H9 (cell line): ENCODE results near the gene GPR173. TPM values are rescaled to one million over a fixed set of nuclear protein-coding genes. Genes with fewer than 3 reads are reported as not detected.

Experiments used
- DNase-seq: peaks from one replicate; pipeline ENCODE4 v3.0.0-alpha.2; 2017
- H2AFZ ChIP-seq: one replicate; pipeline ENCODE4 v1.6.1; 2013; ENCODE audit warnings: mild to moderate bottlenecking, low read length, control low read depth, moderate library complexity
- H2AK5ac ChIP-seq: 2 replicates; pipeline ENCODE4 v1.6.1; 2013; ENCODE audit warnings: low read length, control low read depth, mixed read lengths; ENCODE audit not compliant: insufficient read length
- H2BK120ac ChIP-seq: one replicate; pipeline ENCODE4 v1.6.1; 2013; ENCODE audit warnings: low read depth, mild to moderate bottlenecking, low read length, control low read depth, inconsistent platforms; ENCODE audit not compliant: poor library complexity, severe bottlenecking
- H2BK12ac ChIP-seq: 2 replicates; pipeline ENCODE4 v1.6.1; 2013; ENCODE audit warnings: low read length, control low read depth, mixed read lengths, low read depth; ENCODE audit not compliant: insufficient read length
- H2BK15ac ChIP-seq: 2 replicates; pipeline ENCODE4 v1.6.1; 2013; ENCODE audit warnings: low read depth, low read length, control low read depth
- H2BK20ac ChIP-seq: one replicate; pipeline ENCODE4 v1.6.1; 2013; ENCODE audit warnings: low read depth, mild to moderate bottlenecking, low read length, control low read depth, inconsistent platforms; ENCODE audit not compliant: poor library complexity, severe bottlenecking
- H2BK5ac ChIP-seq: 2 replicates; pipeline ENCODE4 v1.6.1; 2013; ENCODE audit warnings: low read length, control low read depth, mixed read lengths; ENCODE audit not compliant: insufficient read length
- H3K14ac ChIP-seq: 2 replicates; pipeline ENCODE4 v1.6.1; 2013; ENCODE audit warnings: low read length, control low read depth; ENCODE audit not compliant: insufficient read depth
- H3K18ac ChIP-seq: 2 replicates; pipeline ENCODE4 v1.6.1; 2013; ENCODE audit warnings: low read depth, mild to moderate bottlenecking, mixed read lengths, low read length, control low read depth; ENCODE audit not compliant: insufficient read length
- H3K23ac ChIP-seq: 2 replicates; pipeline ENCODE4 v1.6.1; 2013; ENCODE audit warnings: low read length, control low read depth, mixed read lengths, low read depth; ENCODE audit not compliant: insufficient read length
- H3K23me2 ChIP-seq: 2 replicates; pipeline ENCODE4 v1.6.1; 2013; ENCODE audit warnings: low read depth, mild to moderate bottlenecking, mixed read lengths, low read length, control low read depth; ENCODE audit not compliant: insufficient read length, poor library complexity, severe bottlenecking
- H3K27ac ChIP-seq: 2 replicates; pipeline ENCODE4 v1.5.1; 2013; ENCODE audit warnings: low read length, control low read depth, mixed read lengths, low read depth; ENCODE audit not compliant: insufficient read length
- H3K27me3 ChIP-seq: 2 replicates; pipeline ENCODE4 v1.6.1; 2013; ENCODE audit warnings: low read length, control low read depth, inconsistent platforms; ENCODE audit not compliant: insufficient read depth
- H3K4ac ChIP-seq: 2 replicates; pipeline ENCODE4 v1.6.1; 2013; ENCODE audit warnings: low read depth, mild to moderate bottlenecking, control low read depth, inconsistent platforms, low read length, moderate library complexity
- H3K4me1 ChIP-seq: 2 replicates; pipeline ENCODE4 v1.6.1; 2013; ENCODE audit warnings: low read length, control low read depth, inconsistent platforms; ENCODE audit not compliant: insufficient read depth
- H3K4me2 ChIP-seq: 2 replicates; pipeline ENCODE4 v1.6.1; 2013; ENCODE audit warnings: low read length, control low read depth, mixed read lengths; ENCODE audit not compliant: insufficient read length, insufficient read depth
- H3K56ac ChIP-seq: 2 replicates; pipeline ENCODE4 v1.6.1; 2013; ENCODE audit warnings: low read depth, mild to moderate bottlenecking, mixed read lengths, low read length, control low read depth; ENCODE audit not compliant: insufficient read length
- H3K79me1 ChIP-seq: 2 replicates; pipeline ENCODE4 v1.6.1; 2013; ENCODE audit warnings: low read depth, mild to moderate bottlenecking, moderate library complexity, low read length, control low read depth, inconsistent platforms; ENCODE audit not compliant: insufficient read depth, poor library complexity, severe bottlenecking
- H3K79me2 ChIP-seq: 2 replicates; pipeline ENCODE4 v1.6.1; 2013; ENCODE audit warnings: low read length, control low read depth, inconsistent platforms; ENCODE audit not compliant: insufficient read depth
- H3K9ac ChIP-seq: 2 replicates; pipeline ENCODE4 v1.6.1; 2013; ENCODE audit warnings: low read length, control low read depth, mixed read lengths; ENCODE audit not compliant: insufficient read length; ENCODE audit errors: extremely low read depth
- H3K9me3 ChIP-seq: one replicate; pipeline ENCODE4 v1.6.1; 2013; ENCODE audit warnings: low read depth, low read length, inconsistent platforms; ENCODE audit not compliant: control insufficient read depth
- H3T11ph ChIP-seq: one replicate; pipeline ENCODE4 v1.6.1; 2013; ENCODE audit warnings: mild to moderate bottlenecking, low read length, control low read depth, inconsistent platforms
- H4K20me1 ChIP-seq: one replicate; pipeline ENCODE4 v1.6.1; 2013; ENCODE audit not compliant: control insufficient read depth, insufficient read length, insufficient read depth
- H4K5ac ChIP-seq: 2 replicates; pipeline ENCODE4 v1.6.1; 2013; ENCODE audit warnings: low read depth, mild to moderate bottlenecking, mixed read lengths, low read length, control low read depth; ENCODE audit not compliant: insufficient read length
- H4K8ac ChIP-seq: replicated peaks from 2 replicates; pipeline ENCODE4 v1.6.1; 2013; ENCODE audit warnings: low read length, control low read depth, mixed read lengths, low read depth; ENCODE audit not compliant: insufficient read length
- H4K91ac ChIP-seq: 2 replicates; pipeline ENCODE4 v1.6.1; 2013; ENCODE audit warnings: low read depth, mild to moderate bottlenecking, moderate library complexity, mixed read lengths, low read length, control low read depth; ENCODE audit not compliant: insufficient read length
- H3K27ac Mint-ChIP-seq, 3 experiments: 2 replicates in 2 of 3; 3 replicates in 1 of 3; pipeline ENCODE4 v1.8.0; 2020 to 2021; ENCODE audit warnings: mixed read lengths in 3 of 3, mild to moderate bottlenecking in 1 of 3, moderate library complexity in 1 of 3
- H3K27me3 Mint-ChIP-seq: 2 replicates; pipeline ENCODE4 v1.8.0; 2021; ENCODE audit warnings: low read depth, mild to moderate bottlenecking, moderate library complexity, mixed read lengths
- H3K36me3 Mint-ChIP-seq, 3 experiments: 2 replicates in 2 of 3; 3 replicates in 1 of 3; pipeline ENCODE4 v1.8.0; 2020 to 2021; ENCODE audit warnings: low read depth in 3 of 3, mixed read lengths in 3 of 3; ENCODE audit not compliant: insufficient read depth in 1 of 3
- H3K4me1 Mint-ChIP-seq, 2 experiments: 2 replicates each; pipeline ENCODE4 v1.8.0; 2020; ENCODE audit warnings: mixed read lengths in 2 of 2
- H3K4me3 Mint-ChIP-seq, 2 experiments: 2 replicates in 1 of 2; 3 replicates in 1 of 2; pipeline ENCODE4 v1.8.0; 2020 to 2021; ENCODE audit warnings: mild to moderate bottlenecking in 2 of 2, mixed read lengths in 2 of 2, moderate library complexity in 1 of 2
- H3K9me3 Mint-ChIP-seq, 2 experiments: 2 replicates in 1 of 2; 3 replicates in 1 of 2; pipeline ENCODE4 v1.8.0; 2020; ENCODE audit warnings: mild to moderate bottlenecking in 2 of 2, mixed read lengths in 2 of 2, moderate library complexity in 1 of 2
- WGBS: extraction: QIAGEN DNeasy Blood & Tissue Kit; methylation state at CpG from one replicate; pipeline ENCODE4 v1.1.7; 2013; ENCODE audit warnings: missing lambda C conversion rate, low lambda C conversion rate, mixed read lengths; ENCODE audit not compliant: insufficient read length; ENCODE audit errors: extremely low coverage; 5-methylcytosine and 5-hydroxymethylcytosine counted together
- total RNA-seq: library from RNA; stranded (reverse); gene quantifications from 2 replicates; pipeline ENCODE4 v1.2.1, GENCODE V29; 2021
- TF ChIP-seq, protein P1 (sequence below): fragments of 200-600 bp; sonication (generic); conservative IDR thresholded peaks from 3 replicates; pipeline ENCODE4 v1.8.0; 2021; ENCODE audit warnings: antibody characterized with exemption, mild to moderate bottlenecking

GPR173 gene
- total RNA-seq, 1 experiment from 2014 or later = 5.4 TPM

DNA sequence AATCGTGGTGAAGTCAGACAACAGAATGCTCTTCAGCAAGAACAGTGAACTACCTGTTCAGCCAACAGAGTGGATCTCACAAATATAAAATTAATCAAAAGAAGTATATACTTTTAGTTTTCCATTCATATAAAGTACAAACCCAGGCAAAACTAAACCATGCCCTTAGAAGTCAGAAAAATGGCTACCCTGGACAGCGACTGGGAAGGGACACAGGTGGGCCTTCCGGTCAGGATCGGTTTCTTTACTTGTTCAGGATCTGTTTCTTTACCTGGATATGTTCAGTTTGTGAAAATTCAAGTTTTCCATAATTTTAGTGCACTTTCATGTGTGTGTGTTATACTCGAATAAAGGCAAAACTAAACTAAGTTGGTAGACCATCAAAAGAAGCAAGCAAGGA is 12.4 kb upstream of the GPR173 start:
- no peak overlapping the region for H2BK120ac ChIP-seq
- H2BK12ac ChIP-seq = no peak overlapping the region
- H3T11ph ChIP-seq = no peak overlapping the region
- no peak overlapping the region for H3K4me2 ChIP-seq
- H3K27ac ChIP-seq = no peak overlapping the region
- H3K9me3 ChIP-seq = peaks cover 4% of the 10 kb centered on the region
- no peak overlapping the region for H4K5ac ChIP-seq
- H3K14ac ChIP-seq = no peak overlapping the region
- H3K36me3 Mint-ChIP-seq = no peaks in the 10 kb centered on the region; a peak in 1 of 7 replicates
- H4K91ac ChIP-seq = no peak overlapping the region
- H3K18ac ChIP-seq = no peak overlapping the region
- H4K20me1 ChIP-seq = no peaks in the 10 kb centered on the region
- WGBS = no CpG with 5 or more reads among the region's 5 CpGs
- no peaks in the 10 kb centered on the region for H3K79me2 ChIP-seq
- no peaks in the 10 kb centered on the region for H3K79me1 ChIP-seq
- H3K56ac ChIP-seq = no peak overlapping the region
- no peak overlapping the region for H2AK5ac ChIP-seq
- H2AFZ ChIP-seq = no peak overlapping the region
- H3K23ac ChIP-seq = no peak overlapping the region
- no peaks in the 10 kb centered on the region for H3K4me1 ChIP-seq
- no peak overlapping the region for H3K9ac ChIP-seq
- no peak overlapping the region for H3K4me3 Mint-ChIP-seq
- no peak overlapping the region for H3K4ac ChIP-seq
- H2BK20ac ChIP-seq = no peak overlapping the region
- H3K23me2 ChIP-seq = no peaks in the 10 kb centered on the region
- peaks cover 3 to 5% of the 10 kb centered on the region in 2 experiments; a peak in 3 of 4 replicates for H3K4me1 Mint-ChIP-seq
- H2BK15ac ChIP-seq = no peak overlapping the region
- no peak overlapping the region for H2BK5ac ChIP-seq
- no peaks in the 10 kb centered on the region for H3K27me3 ChIP-seq
- no peak overlapping the region for H4K8ac ChIP-seq
- H3K27ac Mint-ChIP-seq = no peak overlapping the region
- peaks cover 7% of the 10 kb centered on the region for H3K27me3 Mint-ChIP-seq
- peaks cover 63% of the 10 kb centered on the region in 2 experiments for H3K9me3 Mint-ChIP-seq
- no peak for DNase-seq
- TF ChIP-seq, protein P1, sequence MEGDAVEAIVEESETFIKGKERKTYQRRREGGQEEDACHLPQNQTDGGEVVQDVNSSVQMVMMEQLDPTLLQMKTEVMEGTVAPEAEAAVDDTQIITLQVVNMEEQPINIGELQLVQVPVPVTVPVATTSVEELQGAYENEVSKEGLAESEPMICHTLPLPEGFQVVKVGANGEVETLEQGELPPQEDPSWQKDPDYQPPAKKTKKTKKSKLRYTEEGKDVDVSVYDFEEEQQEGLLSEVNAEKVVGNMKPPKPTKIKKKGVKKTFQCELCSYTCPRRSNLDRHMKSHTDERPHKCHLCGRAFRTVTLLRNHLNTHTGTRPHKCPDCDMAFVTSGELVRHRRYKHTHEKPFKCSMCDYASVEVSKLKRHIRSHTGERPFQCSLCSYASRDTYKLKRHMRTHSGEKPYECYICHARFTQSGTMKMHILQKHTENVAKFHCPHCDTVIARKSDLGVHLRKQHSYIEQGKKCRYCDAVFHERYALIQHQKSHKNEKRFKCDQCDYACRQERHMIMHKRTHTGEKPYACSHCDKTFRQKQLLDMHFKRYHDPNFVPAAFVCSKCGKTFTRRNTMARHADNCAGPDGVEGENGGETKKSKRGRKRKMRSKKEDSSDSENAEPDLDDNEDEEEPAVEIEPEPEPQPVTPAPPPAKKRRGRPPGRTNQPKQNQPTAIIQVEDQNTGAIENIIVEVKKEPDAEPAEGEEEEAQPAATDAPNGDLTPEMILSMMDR = no peak
